NCI-H2196 treated with DMSO at 0.1 percent for 48 hours (cell line): ENCODE measurements around the gene IL17C.

Source experiments
- DNase-seq: peaks from one replicate; lab custom pipeline; 2025; ENCODE audit not compliant: unreplicated experiment; lab: John Stamatoyannopoulos, UW

Gene IL17C

GRCh38 chr16:88684569-88685155 is 46.3 kb downstream of the IL17C start:
- no peak for DNase-seq

- DNase-seq, result no peak
Measured at GRCh38 chr16:88685156-88686061, 47.0 kb downstream of the IL17C start.

GRCh38 chr16:88686062-88686438 is 47.7 kb downstream of the IL17C start:
- peak; percentile 50 for DNase-seq

- DNase-seq, result peak; percentile 50
Measured at GRCh38 chr16:88686439-88687253, 48.3 kb downstream of the IL17C start, which contains the start of gene SNAI3. Gene SNAI3 (minus strand): TSS chr16:88686507. CDS start chr16:88686406, 101 bp downstream.

GRCh38 chr16:88687254-88687576 is 48.8 kb downstream of the IL17C start:
- DNase-seq, result no peak

GRCh38 chr16:88687676-88688012 is 49.3 kb downstream of the IL17C start:
- DNase-seq, result no peak

- peak; percentile 59 for DNase-seq
Measured at GRCh38 chr16:88688013-88688778, 49.8 kb downstream of the IL17C start.
